ENCODE measurements around the gene EREG.

EREG gene

DNA sequence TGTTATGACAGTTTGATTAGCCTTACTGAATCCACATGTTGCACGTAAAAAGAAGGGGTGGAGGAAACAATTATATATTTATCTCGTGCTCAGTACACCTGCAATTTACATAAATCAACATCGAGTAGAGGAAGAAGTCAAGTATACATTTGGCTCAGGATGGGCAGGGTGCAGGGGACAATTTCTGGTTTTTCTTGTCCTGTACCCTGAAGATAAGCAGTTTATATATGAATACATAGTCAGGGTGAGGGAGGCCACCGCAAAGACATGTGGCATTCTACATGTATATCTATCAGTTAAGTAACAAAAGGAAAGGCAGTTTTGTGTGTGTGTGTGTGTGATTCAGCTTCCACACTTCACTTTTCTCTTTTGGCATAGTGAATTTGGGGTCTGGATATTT is 11.1 kb upstream of the EREG start:
- DNase-seq: no peak

GRCh38 chr4:74357965-74358364 is 7.0 kb upstream of the EREG start:
- DNase-seq: no peak

DNA sequence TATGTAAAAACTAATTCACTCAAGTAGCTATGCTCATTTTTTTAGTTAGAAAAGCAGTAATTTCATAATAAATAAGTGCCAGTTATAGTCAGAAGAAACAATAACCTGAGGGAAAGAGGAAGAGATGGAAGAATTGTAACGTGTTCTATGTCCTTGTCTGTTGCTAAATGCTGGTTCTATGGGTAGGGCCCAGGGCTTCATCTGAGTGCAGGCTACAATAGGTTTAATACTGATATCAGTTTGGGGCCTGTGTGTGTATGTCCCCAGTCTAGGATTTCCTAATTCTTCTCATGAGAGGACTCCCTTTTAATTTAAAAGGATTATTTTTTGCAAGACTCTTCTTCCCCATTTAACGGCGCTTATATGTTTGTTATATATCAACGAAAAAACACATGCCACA is 3.3 kb upstream of the EREG start:
- DNase-seq: no peak

- no peak for DNase-seq
Measured at GRCh38 chr4:74362347-74362746, 2.6 kb upstream of the EREG start.

DNA sequence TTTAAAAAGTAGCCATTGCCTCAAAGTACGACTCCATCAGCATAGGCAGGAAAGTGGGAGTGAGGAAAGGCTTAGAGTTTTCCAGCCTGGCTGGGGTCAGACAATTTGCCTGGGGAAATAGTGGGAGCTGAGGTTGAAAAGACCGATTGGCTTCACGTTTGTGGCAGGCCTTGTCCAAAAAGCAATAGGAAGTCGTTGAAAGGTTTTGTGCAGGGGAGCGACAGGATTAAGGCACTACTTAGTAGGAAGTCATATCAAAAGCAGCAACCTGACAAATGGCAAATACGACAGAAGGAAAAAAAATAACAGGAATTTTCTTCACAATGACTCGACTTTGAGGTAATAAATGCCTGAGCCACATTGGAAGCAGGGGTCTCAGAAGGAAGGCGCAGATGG is 691 bp upstream of the EREG start:
- no peak for DNase-seq

GRCh38 chr4:74365761-74366160 is 816 bp downstream of the EREG start:
- no peak for DNase-seq

DNA sequence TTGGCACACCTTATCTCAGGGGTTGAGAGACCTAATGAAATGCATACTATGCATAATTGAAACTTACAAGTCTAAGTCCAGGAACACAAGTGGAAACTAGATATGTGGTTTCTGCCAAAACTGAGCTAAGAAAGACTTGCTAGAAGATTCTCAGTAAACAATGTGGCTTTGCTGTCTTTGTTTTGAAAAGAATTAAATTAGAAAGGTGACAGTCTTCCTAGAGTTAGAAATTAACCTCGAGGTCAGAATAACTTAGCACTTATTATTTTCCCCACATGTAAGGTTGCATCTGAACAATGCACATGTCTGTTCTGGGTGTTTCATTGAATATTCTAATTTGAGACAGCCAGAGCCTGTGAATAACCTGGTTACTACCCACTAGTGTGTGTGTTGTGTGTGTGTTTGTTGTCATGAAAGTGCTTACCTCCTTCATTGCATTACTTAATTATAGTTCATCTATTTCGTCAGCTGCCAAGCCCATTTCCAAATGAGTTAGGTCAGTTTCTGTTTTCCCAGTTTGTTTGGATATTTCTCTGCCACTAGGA is 1.5 kb downstream of the EREG start:
- no peak for DNase-seq

- no peak for DNase-seq
Measured at GRCh38 chr4:74367656-74368290, 2.8 kb downstream of the EREG start.

DNA sequence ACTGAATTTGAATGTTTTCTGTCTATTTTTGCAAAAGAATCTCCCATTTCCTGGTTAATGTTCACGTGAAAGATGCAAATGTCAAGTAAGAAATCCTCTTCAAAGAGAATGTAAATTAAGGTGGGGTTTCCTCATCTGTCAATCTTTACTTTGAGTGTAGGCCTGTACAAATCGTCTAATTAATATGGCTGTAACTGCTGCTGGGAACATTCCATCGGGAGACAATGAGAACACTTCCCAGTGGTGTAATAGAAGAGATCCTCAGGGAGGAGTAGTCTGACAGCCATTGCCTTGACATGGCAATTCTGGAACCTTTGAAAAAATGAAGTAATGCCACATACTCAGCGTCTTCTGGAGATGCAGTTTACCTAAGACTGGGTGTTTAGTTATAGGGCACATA is 3.7 kb downstream of the EREG start:
- DNase-seq: no peak

DNA sequence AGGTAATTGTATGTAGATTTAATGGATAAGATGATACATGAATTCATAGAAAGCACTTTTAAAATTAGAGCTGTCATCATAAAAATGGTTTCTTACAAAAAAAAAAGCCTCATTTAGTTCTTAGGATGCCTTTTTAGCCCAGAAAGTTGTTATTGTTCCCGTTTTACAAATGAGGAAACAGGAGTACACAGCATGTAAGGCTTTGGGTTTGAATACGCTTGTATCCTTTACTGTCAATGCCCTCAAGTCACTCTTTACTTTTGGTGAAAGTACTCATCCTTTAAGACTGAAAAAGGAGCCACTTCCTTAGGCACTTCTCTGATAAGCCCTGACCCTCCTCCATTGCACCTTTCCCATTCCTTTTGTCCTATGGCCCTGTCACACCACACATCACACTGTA is 4.9 kb downstream of the EREG start:
- DNase-seq: no peak

DNA sequence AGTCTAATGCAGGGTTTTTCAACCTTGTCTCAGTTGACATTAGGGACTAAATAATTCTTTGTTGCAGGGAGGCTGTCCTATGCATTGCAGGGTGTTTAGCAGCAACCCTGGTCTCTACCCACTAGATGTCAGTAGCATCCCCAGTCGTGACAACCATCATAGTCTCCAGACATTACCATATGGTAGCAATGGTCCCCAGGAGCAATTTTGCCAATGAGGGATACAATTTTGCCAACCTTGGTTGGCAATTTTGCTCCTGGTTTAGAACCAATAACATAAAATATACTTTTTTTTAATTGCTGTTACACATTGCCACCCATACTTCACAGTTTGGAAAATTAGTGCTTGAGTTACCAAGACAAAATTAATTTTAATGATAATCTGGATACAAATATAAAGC is 6.0 kb downstream of the EREG start:
- DNase-seq: no peak

DNA sequence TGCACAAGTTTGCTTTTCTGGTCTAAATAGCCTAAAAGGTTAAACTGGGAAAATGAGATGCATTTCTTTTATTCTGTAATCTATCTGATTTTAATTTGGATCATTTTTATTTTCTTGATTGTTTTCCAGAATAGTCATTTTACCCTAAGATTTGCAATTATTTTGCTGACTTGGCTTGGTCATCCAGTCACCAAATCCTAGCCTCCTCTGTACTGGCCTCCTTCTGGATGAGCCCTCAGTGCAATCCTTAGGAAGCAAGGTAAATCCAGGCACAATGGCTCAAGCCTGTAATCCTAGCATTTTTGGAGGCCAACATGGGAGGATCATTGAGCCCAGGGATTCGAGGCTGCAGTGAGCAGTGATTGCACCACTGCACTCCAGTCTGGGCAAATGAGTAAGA is 9.2 kb downstream of the EREG start:
- DNase-seq: no peak

DNA sequence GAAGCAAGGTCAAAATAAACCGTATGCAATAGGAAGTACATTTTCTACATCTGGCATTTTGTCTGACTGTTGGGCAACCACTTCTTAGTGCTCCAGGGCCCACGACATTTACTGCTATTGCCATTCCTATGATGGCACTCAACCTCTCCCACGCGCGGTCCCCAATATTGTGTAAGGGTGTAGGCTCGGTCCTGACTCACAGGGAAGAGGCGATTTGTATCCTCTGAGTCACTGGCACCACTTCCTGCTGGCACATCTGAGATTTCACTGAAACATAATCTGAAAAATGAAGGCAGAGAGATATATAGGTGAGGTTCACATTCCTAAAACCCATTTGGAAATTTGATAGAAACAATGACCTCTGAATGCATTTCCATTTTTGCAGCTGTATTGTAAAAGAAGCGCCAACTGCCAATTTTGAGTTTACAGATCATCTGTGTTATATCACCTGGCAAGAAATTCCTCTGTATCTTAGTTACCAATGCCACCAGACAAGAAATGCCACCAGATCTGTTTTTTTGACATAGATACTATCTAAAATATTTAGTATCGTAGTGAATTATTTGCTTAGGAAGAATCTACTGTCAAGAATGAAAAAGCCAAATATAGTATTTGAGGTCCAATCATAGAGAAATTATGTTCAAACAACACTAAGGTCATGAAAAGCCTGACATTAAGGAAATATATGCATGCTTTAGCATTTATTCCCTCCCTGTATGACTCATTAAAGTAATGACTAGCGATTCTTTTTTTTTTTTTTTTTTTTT is 9.8 kb downstream of the EREG start:
- DNase-seq: peak; percentile 61

GRCh38 chr4:74375824-74376426 is 11.0 kb downstream of the EREG start:
- no peak for DNase-seq

- no peak for DNase-seq
Measured at GRCh38 chr4:74376888-74377483, 12.0 kb downstream of the EREG start.

DNA sequence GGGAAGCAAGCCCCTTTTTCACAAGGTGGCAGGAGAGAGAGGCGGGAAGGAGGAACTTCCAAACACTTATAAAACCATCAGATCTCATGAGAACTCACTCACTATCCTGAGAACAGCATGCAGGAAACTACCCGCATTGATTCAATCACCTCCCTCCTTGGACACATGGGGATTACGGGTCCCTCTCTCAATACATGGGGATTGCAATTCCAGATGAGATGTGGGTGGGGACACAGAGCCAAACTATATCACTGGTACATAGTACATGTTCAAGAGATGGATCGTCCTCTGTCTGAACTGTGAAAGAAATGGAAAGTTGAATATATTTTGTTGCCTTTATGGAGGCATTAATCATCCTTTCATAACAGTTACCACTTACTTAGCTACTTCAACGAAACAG is 12.8 kb downstream of the EREG start:
- no peak for DNase-seq

- no peak for DNase-seq
Measured at GRCh38 chr4:74378573-74378972, 13.6 kb downstream of the EREG start.

- no peak for DNase-seq
Measured at GRCh38 chr4:74379912-74380311, 15.0 kb downstream of the EREG start.

DNA sequence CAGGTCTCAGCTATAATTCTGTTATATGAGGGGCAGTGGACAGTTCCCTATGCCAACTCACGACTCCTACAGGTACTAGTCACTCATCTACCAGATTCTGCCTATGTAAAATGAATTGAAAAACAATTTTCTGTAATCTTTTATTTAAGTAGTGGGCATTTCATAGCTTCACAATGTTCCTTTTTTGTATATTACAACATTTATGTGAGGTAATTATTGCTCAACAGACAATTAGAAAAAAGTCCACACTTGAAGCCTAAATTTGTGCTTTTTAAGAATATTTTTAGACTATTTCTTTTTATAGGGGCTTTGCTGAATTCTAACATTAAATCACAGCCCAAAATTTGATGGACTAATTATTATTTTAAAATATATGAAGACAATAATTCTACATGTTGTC is 20.4 kb downstream of the EREG start:
- no peak for DNase-seq

- no peak for DNase-seq
Measured at GRCh38 chr4:74386159-74386558, 21.2 kb downstream of the EREG start.

- DNase-seq: no peak
Measured at GRCh38 chr4:74387790-74388189, 22.8 kb downstream of the EREG start.

- no peak for DNase-seq
Measured at GRCh38 chr4:74389494-74389893, 24.5 kb downstream of the EREG start.

- no peak for DNase-seq
Measured at GRCh38 chr4:74390677-74391076, 25.7 kb downstream of the EREG start.

DNA sequence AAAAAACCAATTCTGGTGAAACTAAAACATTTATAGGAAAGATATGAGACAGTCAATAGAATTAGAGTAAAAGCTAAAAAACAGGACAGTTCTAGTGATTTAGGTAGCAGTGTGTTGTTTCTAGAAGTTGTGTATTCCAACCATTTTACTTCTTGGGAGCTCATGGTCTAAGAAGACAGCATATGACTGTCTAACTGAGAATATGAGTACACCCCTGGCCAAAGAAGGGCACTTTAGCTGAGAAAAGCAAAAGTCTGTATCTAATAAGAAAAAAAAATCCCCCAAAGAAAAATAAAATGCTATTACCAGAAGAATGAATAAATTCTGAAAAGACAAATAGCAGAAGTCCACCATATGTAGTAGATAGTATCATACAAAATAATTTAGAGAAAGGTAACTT is 26.4 kb downstream of the EREG start:
- no peak for DNase-seq
